ENCODE results near the gene ASH1L. TPM values are rescaled to one million over a fixed set of nuclear protein-coding genes. Genes with fewer than 3 reads are reported as not detected.

ASH1L gene
- 13.8 TPM for polyA plus RNA-seq (2012; ENCODE audit: insufficient read length, low read depth)

GRCh38 chr1:155562581-155563376 lies at the start of gene ASH1L:
TSS of gene ASH1L (minus strand) at chr1:155562803. CDS start at chr1:155521519, 41,284 bp downstream.
- TF ChIP-seq FOXP2 (optimal IDR thresholded peaks at IDR 0.05; ENCODE audit: borderline replicate concordance, extremely low read depth, extremely low read length, insufficient read depth) = peak; percentile 21
- TF ChIP-seq POLR2AphosphoS5 (IDR thresholded peaks at IDR 0.05; ENCODE audit: low read depth, low read length) = peak; percentile 84
- TF ChIP-seq SIN3A (IDR thresholded peaks at IDR 0.05; ENCODE audit: borderline replicate concordance, insufficient read depth, low read length) = no peak
- TF ChIP-seq TAF1 (IDR thresholded peaks at IDR 0.05; ENCODE audit: borderline replicate concordance, insufficient read depth, low read length) = peak; percentile 97; the same call in 1 of the 2 replicates
- peak; percentile 7 to 56; a peak in 1 of 4 replicates for TF ChIP-seq REST (IDR thresholded peaks at IDR 0.05; ENCODE audit: insufficient read depth in 1 of 2, low read depth in 2 of 2, low read length in 2 of 2)

GRCh38 chr1:155609515-155610256 lies 47.1 kb upstream of the ASH1L start, which contains the start of gene MSTO1:
TSS of gene MSTO1 (plus strand) at chr1:155610218. CDS start at chr1:155610249, 31 bp downstream.
- TF ChIP-seq SIN3A (IDR thresholded peaks at IDR 0.05; ENCODE audit: borderline replicate concordance, insufficient read depth, low read length) (no peak), FOXP2 (optimal IDR thresholded peaks at IDR 0.05; ENCODE audit: borderline replicate concordance, extremely low read depth, extremely low read length, insufficient read depth) (no peak), POLR2AphosphoS5 (IDR thresholded peaks at IDR 0.05; ENCODE audit: low read depth, low read length) (peak; percentile 83)

GRCh38 chr1:155608888-155609225 lies 46.3 kb upstream of the ASH1L start:
- no peak for TF ChIP-seq FOXP2 (optimal IDR thresholded peaks at IDR 0.05; ENCODE audit: borderline replicate concordance, extremely low read depth, extremely low read length, insufficient read depth)
- TF ChIP-seq TAF1 (IDR thresholded peaks at IDR 0.05; ENCODE audit: borderline replicate concordance, insufficient read depth, low read length) = no peak
- TF ChIP-seq POLR2AphosphoS5 (IDR thresholded peaks at IDR 0.05; ENCODE audit: low read depth, low read length) = no peak
- TF ChIP-seq REST (IDR thresholded peaks at IDR 0.05; ENCODE audit: insufficient read depth in 1 of 2, low read depth in 2 of 2, low read length in 2 of 2) = no peak
- no peak for TF ChIP-seq SIN3A (IDR thresholded peaks at IDR 0.05; ENCODE audit: borderline replicate concordance, insufficient read depth, low read length)

- TF ChIP-seq POLR2AphosphoS5 (IDR thresholded peaks at IDR 0.05; ENCODE audit: low read depth, low read length) (no peak), SIN3A (IDR thresholded peaks at IDR 0.05; ENCODE audit: borderline replicate concordance, insufficient read depth, low read length) (no peak), FOXP2 (optimal IDR thresholded peaks at IDR 0.05; ENCODE audit: borderline replicate concordance, extremely low read depth, extremely low read length, insufficient read depth) (no peak), TAF1 (IDR thresholded peaks at IDR 0.05; ENCODE audit: borderline replicate concordance, insufficient read depth, low read length) (no peak), REST (IDR thresholded peaks at IDR 0.05; ENCODE audit: insufficient read depth in 1 of 2, low read depth in 2 of 2, low read length in 2 of 2) (no peak)
These were observed 45.1 kb upstream of the ASH1L start for GRCh38 chr1:155607708-155608107.

GRCh38 chr1:155598842-155599331 lies 36.3 kb upstream of the ASH1L start:
- TF ChIP-seq SIN3A (IDR thresholded peaks at IDR 0.05; ENCODE audit: borderline replicate concordance, insufficient read depth, low read length) (no peak), POLR2AphosphoS5 (IDR thresholded peaks at IDR 0.05; ENCODE audit: low read depth, low read length) (no peak), REST (IDR thresholded peaks at IDR 0.05; ENCODE audit: insufficient read depth in 1 of 2, low read depth in 2 of 2, low read length in 2 of 2) (no peak), TAF1 (IDR thresholded peaks at IDR 0.05; ENCODE audit: borderline replicate concordance, insufficient read depth, low read length) (no peak), FOXP2 (optimal IDR thresholded peaks at IDR 0.05; ENCODE audit: borderline replicate concordance, extremely low read depth, extremely low read length, insufficient read depth) (no peak)

Data from PFSK-1 (cell line).